T-helper 2 cell treated with Interferon-gamma antibody and Interleukin-4, amounts not matched to agents 100 ng/mL and 5 ng/mL, for 36 hours (primary cell): ENCODE measurements around the gene ZC3HAV1. TPM values are rescaled to one million over a fixed set of nuclear protein-coding genes. Genes with fewer than 3 reads are reported as not detected.
"Not testable (repeated sequence)": the region's sequence is repeated elsewhere in the genome, so short reads cannot be mapped to it uniquely, and the experiment has no call there.

Experiments
- intact Hi-C: fragments of 100-400 bp; cut with micrococcal nuclease; formaldehyde crosslinking; loops from one replicate; pipeline ENCODE4 v1.15.1; 2023
- total RNA-seq: library from RNA; stranded (reverse); gene quantifications from 2 replicates; pipeline ENCODE4 v1.2.3, GENCODE V29; 2022

The ZC3HAV1 gene
- 135 TPM in 2 replicates for total RNA-seq

DNA sequence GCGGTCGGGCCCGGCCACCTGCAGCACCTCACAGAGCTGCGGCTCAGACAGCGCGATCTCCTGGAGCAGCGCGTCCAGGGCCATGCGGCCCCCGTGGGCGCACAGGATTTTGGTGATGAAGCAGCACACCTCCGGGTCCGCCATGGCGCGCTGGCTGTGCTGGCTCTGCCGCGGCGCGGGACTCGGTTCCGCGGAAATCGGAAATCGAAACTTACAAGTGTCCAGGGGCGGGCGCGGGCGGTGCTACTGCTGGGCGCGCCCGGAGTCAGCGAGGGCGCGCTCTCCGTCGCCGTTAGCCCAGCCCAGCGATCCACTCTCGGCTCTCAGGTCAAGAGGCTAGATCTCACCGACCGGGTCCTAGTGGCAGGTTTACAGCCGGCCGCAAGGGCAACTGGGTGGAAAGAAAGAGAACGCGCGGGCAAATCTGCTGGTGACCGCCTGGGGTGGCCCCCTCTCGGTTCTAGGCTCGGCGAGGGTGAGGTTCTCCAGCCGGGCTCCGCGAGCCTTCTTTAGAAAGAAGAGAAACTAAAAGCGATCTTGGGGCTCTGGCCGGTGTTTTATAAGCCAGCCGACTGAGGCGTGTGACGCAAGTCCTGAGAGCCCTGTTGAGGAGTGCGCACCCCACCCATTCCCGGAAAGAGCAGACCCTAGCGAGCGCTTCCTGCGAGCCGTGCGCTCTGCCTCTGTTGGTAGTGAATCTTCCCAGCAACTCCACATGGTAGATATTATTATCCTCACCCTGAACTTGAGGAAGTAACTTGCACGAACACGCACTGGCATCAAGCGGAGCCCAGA is at the start of gene ZC3HAV1:
Gene ZC3HAV1 (minus strand): TSS at position 533 of the 795 bp plus-strand sequence. CDS start 389 bp downstream, at position 144.
- intact Hi-C loops: loop anchor here (1.0 to 10.0 kb wide), 11 partner anchors 10 to 1365 kb away; partner anchors contain the start of genes KDM7A, LUC7L2, MKRN1 and UBN2

DNA sequence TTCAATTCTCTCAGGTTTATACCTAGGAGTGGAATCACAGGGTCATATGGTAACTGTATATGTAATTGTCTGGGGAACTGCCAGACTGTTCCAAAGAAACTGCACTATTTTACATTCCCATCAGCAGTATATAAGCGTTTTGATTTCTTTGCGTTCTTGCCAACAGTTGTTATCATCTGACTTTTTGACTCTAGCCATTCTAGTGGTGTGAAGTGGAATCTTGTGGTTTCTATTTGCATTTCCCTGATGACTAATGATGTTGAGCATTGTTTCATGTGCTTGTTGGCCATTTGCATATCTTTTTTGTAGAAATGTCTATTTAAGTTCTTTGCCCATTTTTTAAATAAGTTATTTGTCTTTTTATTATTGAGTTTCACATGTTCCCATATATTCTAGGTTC is 44.3 kb upstream of the ZC3HAV1 start:
- intact Hi-C loops: no loop called here

- intact Hi-C loops: no loop called here
These were observed 42.6 kb upstream of the ZC3HAV1 start for GRCh38 chr7:139152149-139152548.

DNA sequence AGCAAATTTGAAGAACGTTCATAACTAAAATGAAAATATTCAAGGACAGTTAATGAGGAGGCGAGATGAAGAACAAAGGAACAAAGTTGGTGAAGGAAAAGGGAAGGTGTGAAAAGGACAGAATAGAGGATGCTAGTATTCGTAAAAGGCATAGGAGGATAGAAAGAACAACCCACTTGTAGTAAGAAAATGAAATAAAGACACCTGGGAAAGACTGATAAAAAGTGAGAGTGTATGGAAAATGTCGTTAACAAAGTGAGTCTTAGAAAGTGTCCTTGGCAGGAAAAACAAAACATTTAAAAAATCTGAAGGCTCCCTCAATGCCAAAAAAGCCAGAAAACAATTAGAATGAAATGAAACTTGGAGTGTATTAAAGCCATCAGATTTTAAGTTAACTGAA is 29.6 kb upstream of the ZC3HAV1 start:
- intact Hi-C loops: loop anchor here (10.0 kb wide), 1 partner anchor 254 kb away; no protein-coding TSS in a partner anchor

- intact Hi-C loops: loop anchor here (1.0 to 10.0 kb wide), 4 partner anchors 14 to 249 kb away; partner anchors contain the start of genes UBN2 and ZC3HAV1
These were observed 24.0 kb upstream of the ZC3HAV1 start for GRCh38 chr7:139133335-139134139.

DNA sequence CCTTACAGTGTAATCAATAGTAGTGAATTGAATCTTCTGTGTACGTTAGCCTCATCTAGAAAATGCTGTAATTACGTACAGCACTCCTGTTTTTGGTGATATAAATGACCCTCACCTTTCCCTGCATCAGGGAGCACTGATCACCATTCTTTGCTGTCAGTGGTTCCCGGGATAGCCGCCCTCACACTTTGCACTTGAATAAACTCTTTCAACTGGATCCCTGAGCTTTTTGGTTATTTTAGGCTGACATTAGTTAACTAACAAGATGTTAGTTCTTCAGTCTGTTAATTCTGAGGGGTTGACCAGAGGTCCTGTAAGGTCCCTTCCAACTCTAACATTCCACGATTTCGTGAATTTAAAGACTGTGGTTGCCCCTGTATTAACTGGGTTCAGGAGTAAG is 23.4 kb upstream of the ZC3HAV1 start:
- intact Hi-C loops: loop anchor here (1.0 to 10.0 kb wide), 4 partner anchors 14 to 248 kb away; partner anchors contain the start of genes UBN2 and ZC3HAV1

- intact Hi-C loops: loop anchor here (2.0 to 10.0 kb wide), 2 partner anchors 99 to 247 kb away; partner anchors contain the start of gene UBN2
These were observed 22.1 kb upstream of the ZC3HAV1 start for GRCh38 chr7:139131601-139132041.

DNA sequence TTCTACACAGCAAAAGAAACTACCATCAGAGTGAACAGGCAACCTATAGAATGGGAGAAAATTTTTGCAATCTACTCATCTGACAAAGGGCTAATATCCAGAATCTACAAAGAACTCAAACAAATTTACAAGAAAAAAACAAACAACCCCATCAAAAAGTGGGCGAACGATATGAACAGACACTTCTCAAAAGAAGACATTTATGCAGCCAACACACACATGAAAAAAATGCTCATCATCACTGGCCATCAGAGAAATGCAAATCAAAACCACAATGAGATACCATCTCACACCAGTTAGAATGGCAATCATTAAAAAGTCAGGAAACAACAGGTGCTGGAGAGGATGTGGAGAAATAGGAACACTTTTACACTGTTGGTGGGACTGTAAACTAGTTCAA is 20.3 kb upstream of the ZC3HAV1 start:
- intact Hi-C loops: loop anchor here (10.0 kb wide), 1 partner anchor 245 kb away; no protein-coding TSS in a partner anchor

DNA sequence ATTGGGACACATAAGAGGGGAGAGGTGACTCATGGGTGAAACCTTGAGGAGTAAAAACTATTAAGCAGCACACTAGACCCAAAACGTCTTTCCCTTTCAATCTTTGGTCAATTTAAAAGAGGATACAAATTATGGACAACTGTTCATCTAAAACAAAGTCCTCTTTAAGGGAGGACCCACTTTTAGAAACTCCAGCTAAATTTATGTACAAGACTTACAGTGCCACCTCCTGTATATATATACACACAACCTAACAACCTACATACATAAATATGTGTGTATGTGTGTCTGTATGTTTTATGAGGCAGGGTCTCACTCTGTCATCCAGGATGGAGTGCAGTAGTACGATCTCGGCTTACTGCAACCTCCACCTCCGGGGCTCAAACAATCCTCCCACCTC is 18.1 kb upstream of the ZC3HAV1 start:
- intact Hi-C loops: no loop called here

DNA sequence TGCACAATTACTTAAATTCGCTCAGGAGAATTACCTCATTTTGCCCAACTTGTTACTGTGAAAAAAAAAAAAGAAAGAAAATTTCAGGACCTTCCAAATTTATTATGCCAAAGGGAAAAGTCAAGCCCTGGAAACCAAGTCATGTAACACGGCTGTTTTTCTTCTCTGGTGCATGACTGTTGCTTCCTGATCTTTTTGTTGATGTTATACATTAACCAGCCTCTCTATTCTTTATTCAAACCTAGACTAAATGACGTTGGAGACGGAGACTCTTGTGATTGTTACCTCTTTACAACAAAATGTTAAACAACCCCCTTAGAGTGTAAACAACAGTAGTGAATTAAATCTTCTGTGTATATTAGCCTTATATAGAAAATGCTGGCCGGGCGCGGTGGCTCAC is 16.1 kb upstream of the ZC3HAV1 start:
- intact Hi-C loops: no loop called here

- intact Hi-C loops: not testable (repeated sequence)
These were observed 15.5 kb upstream of the ZC3HAV1 start for GRCh38 chr7:139124995-139125394.

GRCh38 chr7:139124084-139124914 is 14.8 kb upstream of the ZC3HAV1 start:
- intact Hi-C loops: no loop called here

- intact Hi-C loops: loop anchor here (1.0 to 10.0 kb wide), 3 partner anchors 10 to 655 kb away; partner anchors contain the start of genes TRIM24 and ZC3HAV1
These were observed 9.9 kb upstream of the ZC3HAV1 start for GRCh38 chr7:139119486-139119849.

GRCh38 chr7:139118805-139119485 is 9.4 kb upstream of the ZC3HAV1 start:
- intact Hi-C loops: loop anchor here (1.0 to 10.0 kb wide), 3 partner anchors 10 to 654 kb away; partner anchors contain the start of genes TRIM24 and ZC3HAV1

- intact Hi-C loops: loop anchor here (10.0 kb wide), 1 partner anchor 654 kb away; the partner anchor contains the start of gene TRIM24
These were observed 8.8 kb upstream of the ZC3HAV1 start for GRCh38 chr7:139118234-139118804.

DNA sequence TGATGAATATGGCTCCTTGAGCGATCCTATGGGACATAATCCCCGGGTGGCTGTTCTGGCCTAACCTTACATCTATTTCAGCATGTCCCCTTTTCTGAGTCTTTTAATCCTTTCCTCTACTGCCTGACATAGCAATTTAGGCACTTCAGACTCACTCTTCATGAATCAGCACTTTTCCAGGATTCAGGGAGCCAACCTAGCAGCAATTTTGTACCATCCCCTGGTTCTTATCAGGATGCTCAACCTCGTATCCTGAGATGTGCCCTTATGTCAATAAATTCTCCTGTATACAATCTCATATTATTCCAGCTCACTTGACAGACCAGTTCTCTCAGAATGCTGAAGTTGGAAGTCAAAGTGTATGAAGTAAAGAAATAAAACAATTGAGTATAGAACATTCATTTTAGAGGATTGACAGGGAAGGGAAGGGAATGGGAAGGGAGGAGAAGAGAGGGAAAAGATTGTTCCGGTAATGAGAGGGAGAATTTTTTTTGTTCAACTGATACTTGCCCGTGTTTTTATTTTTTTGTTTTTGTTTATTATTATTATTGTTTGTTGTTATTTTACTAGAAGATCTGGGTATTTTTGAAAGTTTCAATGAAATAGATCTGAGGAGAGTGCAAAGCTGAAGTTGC is 8.2 kb upstream of the ZC3HAV1 start:
- intact Hi-C loops: loop anchor here (10.0 kb wide), 1 partner anchor 653 kb away; the partner anchor contains the start of gene TRIM24

GRCh38 chr7:139116999-139117398 is 7.5 kb upstream of the ZC3HAV1 start:
- intact Hi-C loops: loop anchor here (10.0 kb wide), 1 partner anchor 652 kb away; the partner anchor contains the start of gene TRIM24

DNA sequence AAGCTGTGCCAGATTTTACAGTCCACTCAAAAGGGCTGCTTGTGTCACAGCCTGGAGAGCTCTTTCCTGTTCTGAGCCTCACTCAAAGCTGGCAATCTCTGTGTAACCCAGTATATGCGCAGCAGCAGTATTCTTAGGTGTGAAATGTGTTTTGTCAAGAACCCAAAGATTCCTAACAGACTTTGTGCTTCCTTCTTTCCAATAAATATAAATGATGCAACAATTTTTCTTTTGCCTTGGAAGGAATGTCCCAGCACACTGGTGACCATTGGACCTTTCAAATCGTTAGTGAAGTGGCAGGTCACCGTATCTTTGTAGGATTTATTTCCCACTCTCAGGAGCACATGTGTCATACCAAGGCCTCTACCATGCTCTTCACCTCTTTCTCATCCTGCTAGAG is 5.6 kb upstream of the ZC3HAV1 start:
- intact Hi-C loops: loop anchor here (10.0 kb wide), 1 partner anchor 650 kb away; the partner anchor contains the start of gene TRIM24

GRCh38 chr7:139114585-139114984 is 5.1 kb upstream of the ZC3HAV1 start:
- intact Hi-C loops: loop anchor here (10.0 kb wide), 1 partner anchor 650 kb away; the partner anchor contains the start of gene TRIM24
